Keratinocyte (primary cell): Measurements from ENCODE around the gene NF1.

Experiments used
- CTCF ChIP-seq, 3 experiments: IDR thresholded peaks in 1 of 3; conservative IDR thresholded peaks in 1 of 3; optimal IDR thresholded peaks in 1 of 3; 2 replicates in 2 of 3; 3 replicates in 1 of 3; pipeline versions ENCODE3 to v1.5.1; 2011; ENCODE audit warnings: low read length in 3 of 3, mild to moderate bottlenecking in 3 of 3, moderate library complexity in 2 of 3, control low read depth in 1 of 3, inconsistent platforms in 1 of 3; ENCODE audit not compliant: insufficient read depth in 2 of 3; ENCODE audit errors: extremely low read depth in 1 of 3
- EZH2 ChIP-seq: IDR thresholded peaks from one replicate; pipeline ENCODE4 v1.6.1; 2012; ENCODE audit warnings: inconsistent platforms, mild to moderate bottlenecking, low read length, moderate library complexity

- no peak for TF ChIP-seq EZH2
- TF ChIP-seq CTCF (optimal IDR thresholded peaks at IDR 0.05 in 1 of 3, IDR thresholded peaks at IDR 0.05 in 1 of 3, conservative IDR thresholded peaks at IDR 0.05 in 1 of 3; ENCODE audit: extremely low read depth in 1 of 3, insufficient read depth in 2 of 3, low read length in 3 of 3): no peak
Measured at GRCh38 chr17:31405890-31406371, 311.2 kb downstream of the NF1 start.
